ENCODE data around the gene TRAPPC10. TPM values are rescaled to one million over a fixed set of nuclear protein-coding genes. Genes with fewer than 3 reads are reported as not detected.

TRAPPC10 gene
- polyA plus RNA-seq, 1 of the 3 experiments (the other 2 are of a cell fraction) = 17.5 TPM

DNA sequence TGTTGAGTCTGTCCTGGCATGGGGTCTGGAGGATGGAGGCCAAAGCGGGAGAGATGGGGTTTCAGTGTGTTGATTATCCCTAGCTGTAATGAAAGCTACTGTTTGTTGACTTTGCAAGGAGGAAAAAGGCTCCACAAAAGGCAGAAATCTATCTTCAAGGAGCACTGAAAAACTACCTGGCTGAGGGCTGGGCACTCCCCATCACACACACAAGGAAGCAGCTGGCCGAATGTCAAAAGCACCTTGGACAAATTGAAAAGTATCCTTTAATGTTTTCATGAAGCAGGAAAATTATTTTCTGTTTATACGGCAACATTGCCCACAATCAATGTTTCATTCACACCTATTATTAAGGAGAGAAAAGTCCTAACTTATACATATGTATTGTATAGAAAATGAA, 67.3 kb downstream of the TRAPPC10 start:
- H3K4me1 ChIP-seq (ENCODE audit: control insufficient read depth in 1 of 2, insufficient read depth in 2 of 2, low read depth in 1 of 2, low read length in 1 of 2) = no peaks in the 10 kb centered on the region
- H3K27me3 ChIP-seq (ENCODE audit: insufficient read depth) = no peaks in the 10 kb centered on the region
- no peak overlapping the region for H3K9ac ChIP-seq
- no peaks in the 10 kb centered on the region for H3K9me3 ChIP-seq
- H3K4me2 ChIP-seq = no peak overlapping the region
- no peak for TF ChIP-seq RCOR1 (IDR thresholded peaks at IDR 0.05; ENCODE audit: low read length)
- no peak for TF ChIP-seq FOXJ3 (CRISPR knock-in tag; IDR thresholded peaks at IDR 0.05)
- TF ChIP-seq EP300 (IDR thresholded peaks at IDR 0.05; ENCODE audit: borderline replicate concordance in 1 of 2, low read depth in 1 of 2, low read length in 1 of 2) = no peak
- TF ChIP-seq RAD21 (IDR thresholded peaks at IDR 0.05; ENCODE audit: low read length) = no peak
- no peak for TF ChIP-seq ZBTB33 (IDR thresholded peaks at IDR 0.05; ENCODE audit: borderline replicate concordance, low read depth)
- TF ChIP-seq RXRA (IDR thresholded peaks at IDR 0.05; ENCODE audit: borderline replicate concordance, low read depth) = no peak
- no peak for TF ChIP-seq NFIC (IDR thresholded peaks at IDR 0.05; ENCODE audit: borderline replicate concordance)
- ChIA-PET CTCF (no interaction called here), POLR2A (no interaction called here)
- no peaks in the 10 kb centered on the region for H4K20me1 ChIP-seq (ENCODE audit: insufficient read depth)
- WGBS (ENCODE audit: low lambda C conversion rate) = 100% methylated on average over 3 of the region's 3 CpGs
- H2AFZ ChIP-seq (ENCODE audit: low read depth) = no peak overlapping the region
- no peak for DNase-seq
- H3K9me2 ChIP-seq = no peaks in the 10 kb centered on the region
- no peak overlapping the region for H3K4me3 ChIP-seq (ENCODE audit: low read depth in 2 of 2, low read length in 1 of 2)
- H3K79me2 ChIP-seq (ENCODE audit: insufficient read depth) = no peaks in the 10 kb centered on the region
- no peak overlapping the region for H3K27ac ChIP-seq (ENCODE audit: low read depth in 2 of 2, low read length in 1 of 2)
- no peaks in the 10 kb centered on the region for H3F3A ChIP-seq (replicated peaks; ENCODE audit: insufficient read depth)
- peaks cover 61 to 77% of the 10 kb centered on the region in 2 experiments for H3K36me3 ChIP-seq (replicated peaks in 1 of 2; ENCODE audit: control insufficient read depth in 1 of 2, insufficient read depth in 2 of 2, low read length in 1 of 2)

DNA sequence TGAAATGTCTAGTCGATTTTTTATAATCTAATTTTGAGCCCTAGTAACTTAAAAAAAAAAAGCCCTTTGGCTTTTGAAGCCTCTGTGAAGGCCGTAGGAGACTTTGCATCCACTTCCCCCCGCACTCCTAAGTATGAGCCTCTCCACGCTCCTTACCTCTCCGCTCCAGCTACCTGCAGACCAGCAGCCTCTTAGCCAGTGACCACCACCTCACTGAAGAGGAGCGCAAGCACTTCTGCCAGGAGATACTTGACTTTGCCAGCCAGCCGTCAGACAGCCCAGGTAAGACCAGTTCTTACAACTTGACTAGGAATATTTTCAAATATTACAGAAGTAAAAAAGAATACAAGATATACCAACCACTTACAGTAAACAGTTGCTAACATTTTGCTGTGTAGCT, 67.7 kb downstream of the TRAPPC10 start:
- POLR2A ChIA-PET = no interaction called here
- Histone ChIP-seq H3K9ac (no peak overlapping the region), H3F3A (replicated peaks; ENCODE audit: insufficient read depth) (no peaks in the 10 kb centered on the region), H3K4me3 (ENCODE audit: low read depth in 2 of 2, low read length in 1 of 2) (no peak overlapping the region), H3K9me3 (no peaks in the 10 kb centered on the region), H3K4me1 (ENCODE audit: control insufficient read depth in 1 of 2, insufficient read depth in 2 of 2, low read depth in 1 of 2, low read length in 1 of 2) (no peaks in the 10 kb centered on the region), H3K4me2 (no peak overlapping the region), H2AFZ (ENCODE audit: low read depth) (no peak overlapping the region), H3K27ac (ENCODE audit: low read depth in 2 of 2, low read length in 1 of 2) (no peak overlapping the region), H3K9me2 (no peaks in the 10 kb centered on the region), H3K79me2 (ENCODE audit: insufficient read depth) (no peaks in the 10 kb centered on the region), H3K27me3 (ENCODE audit: insufficient read depth) (no peaks in the 10 kb centered on the region), H4K20me1 (ENCODE audit: insufficient read depth) (no peaks in the 10 kb centered on the region), H3K36me3 (replicated peaks in 1 of 2; ENCODE audit: control insufficient read depth in 1 of 2, insufficient read depth in 2 of 2, low read length in 1 of 2) (peaks cover 61 to 77% of the 10 kb centered on the region in 2 experiments)
- TF ChIP-seq, protein P1, sequence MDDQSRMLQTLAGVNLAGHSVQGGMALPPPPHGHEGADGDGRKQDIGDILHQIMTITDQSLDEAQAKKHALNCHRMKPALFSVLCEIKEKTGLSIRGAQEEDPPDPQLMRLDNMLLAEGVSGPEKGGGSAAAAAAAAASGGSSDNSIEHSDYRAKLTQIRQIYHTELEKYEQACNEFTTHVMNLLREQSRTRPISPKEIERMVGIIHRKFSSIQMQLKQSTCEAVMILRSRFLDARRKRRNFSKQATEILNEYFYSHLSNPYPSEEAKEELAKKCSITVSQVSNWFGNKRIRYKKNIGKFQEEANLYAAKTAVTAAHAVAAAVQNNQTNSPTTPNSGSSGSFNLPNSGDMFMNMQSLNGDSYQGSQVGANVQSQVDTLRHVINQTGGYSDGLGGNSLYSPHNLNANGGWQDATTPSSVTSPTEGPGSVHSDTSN (IDR thresholded peaks at IDR 0.05) = no peak
- TF ChIP-seq MXI1 (IDR thresholded peaks at IDR 0.05; ENCODE audit: low read depth, low read length) = no peak
- no peak for TF ChIP-seq EP300 (IDR thresholded peaks at IDR 0.05; ENCODE audit: borderline replicate concordance in 1 of 2, low read depth in 1 of 2, low read length in 1 of 2)
- no peak for TF ChIP-seq GATA2 (CRISPR knock-in tag; IDR thresholded peaks at IDR 0.05)
- TF ChIP-seq POLR2AphosphoS5 (IDR thresholded peaks at IDR 0.05; ENCODE audit: low read depth, low read length) = no peak
- TF ChIP-seq NFIC (IDR thresholded peaks at IDR 0.05; ENCODE audit: borderline replicate concordance) = no peak
- TF ChIP-seq TCF12 (IDR thresholded peaks at IDR 0.05) = no peak
- TF ChIP-seq FOXJ3 (CRISPR knock-in tag; IDR thresholded peaks at IDR 0.05) = no peak
- TF ChIP-seq IRF3 (IDR thresholded peaks at IDR 0.05; ENCODE audit: low read depth, low read length) = no peak
- no peak for TF ChIP-seq EZH2phosphoT487 (IDR thresholded peaks at IDR 0.05; ENCODE audit: borderline replicate concordance, low read depth)
- TF ChIP-seq NRF1 (IDR thresholded peaks at IDR 0.05; ENCODE audit: low read depth, low read length) = no peak
- no peak for TF ChIP-seq RXRA (IDR thresholded peaks at IDR 0.05; ENCODE audit: borderline replicate concordance, low read depth)
- no peak for TF ChIP-seq RAD21 (IDR thresholded peaks at IDR 0.05; ENCODE audit: low read length)
- TF ChIP-seq, protein P2, sequence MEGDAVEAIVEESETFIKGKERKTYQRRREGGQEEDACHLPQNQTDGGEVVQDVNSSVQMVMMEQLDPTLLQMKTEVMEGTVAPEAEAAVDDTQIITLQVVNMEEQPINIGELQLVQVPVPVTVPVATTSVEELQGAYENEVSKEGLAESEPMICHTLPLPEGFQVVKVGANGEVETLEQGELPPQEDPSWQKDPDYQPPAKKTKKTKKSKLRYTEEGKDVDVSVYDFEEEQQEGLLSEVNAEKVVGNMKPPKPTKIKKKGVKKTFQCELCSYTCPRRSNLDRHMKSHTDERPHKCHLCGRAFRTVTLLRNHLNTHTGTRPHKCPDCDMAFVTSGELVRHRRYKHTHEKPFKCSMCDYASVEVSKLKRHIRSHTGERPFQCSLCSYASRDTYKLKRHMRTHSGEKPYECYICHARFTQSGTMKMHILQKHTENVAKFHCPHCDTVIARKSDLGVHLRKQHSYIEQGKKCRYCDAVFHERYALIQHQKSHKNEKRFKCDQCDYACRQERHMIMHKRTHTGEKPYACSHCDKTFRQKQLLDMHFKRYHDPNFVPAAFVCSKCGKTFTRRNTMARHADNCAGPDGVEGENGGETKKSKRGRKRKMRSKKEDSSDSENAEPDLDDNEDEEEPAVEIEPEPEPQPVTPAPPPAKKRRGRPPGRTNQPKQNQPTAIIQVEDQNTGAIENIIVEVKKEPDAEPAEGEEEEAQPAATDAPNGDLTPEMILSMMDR (IDR thresholded peaks at IDR 0.05) = no peak
- TF ChIP-seq, protein P3, sequence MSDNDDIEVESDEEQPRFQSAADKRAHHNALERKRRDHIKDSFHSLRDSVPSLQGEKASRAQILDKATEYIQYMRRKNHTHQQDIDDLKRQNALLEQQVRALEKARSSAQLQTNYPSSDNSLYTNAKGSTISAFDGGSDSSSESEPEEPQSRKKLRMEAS (IDR thresholded peaks at IDR 0.05; ENCODE audit: low read depth) = no peak
- TF ChIP-seq, protein P4, sequence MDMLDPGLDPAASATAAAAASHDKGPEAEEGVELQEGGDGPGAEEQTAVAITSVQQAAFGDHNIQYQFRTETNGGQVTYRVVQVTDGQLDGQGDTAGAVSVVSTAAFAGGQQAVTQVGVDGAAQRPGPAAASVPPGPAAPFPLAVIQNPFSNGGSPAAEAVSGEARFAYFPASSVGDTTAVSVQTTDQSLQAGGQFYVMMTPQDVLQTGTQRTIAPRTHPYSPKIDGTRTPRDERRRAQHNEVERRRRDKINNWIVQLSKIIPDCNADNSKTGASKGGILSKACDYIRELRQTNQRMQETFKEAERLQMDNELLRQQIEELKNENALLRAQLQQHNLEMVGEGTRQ (IDR thresholded peaks at IDR 0.05; ENCODE audit: borderline replicate concordance, low read depth, low read length) = no peak
- DNase-seq = no peak
- CTCF ChIA-PET = no interaction called here
- WGBS (ENCODE audit: low lambda C conversion rate) = 89% methylated on average over 7 of the region's 7 CpGs
